Measurements from ENCODE around the gene TMEM132A.
"Not testable (repeated sequence)": the region's sequence is repeated elsewhere in the genome, so short reads cannot be mapped to it uniquely, and the experiment has no call there.

The TMEM132A gene

GRCh38 chr11:60905551-60906113, 18.6 kb upstream of the TMEM132A start:
- DNase-seq = no peak

GRCh38 chr11:60906132-60906972, 17.9 kb upstream of the TMEM132A start, which contains the start of gene PRPF19:
Gene PRPF19, minus strand, starts transcription at chr11:60906585. Its CDS starts 203 bp downstream, at chr11:60906382.
- DNase-seq = peak; percentile 96 to 99 (median 98)

GRCh38 chr11:60908803-60909202, 15.5 kb upstream of the TMEM132A start:
- DNase-seq = no peak

- DNase-seq = not testable (repeated sequence)
Measured at GRCh38 chr11:60909680-60910280, 14.5 kb upstream of the TMEM132A start.

GRCh38 chr11:60910281-60910687, 14.0 kb upstream of the TMEM132A start:
- DNase-seq = no peak

GRCh38 chr11:60910711-60911380, 13.4 kb upstream of the TMEM132A start:
- DNase-seq = no peak

GRCh38 chr11:60912223-60912850, 11.9 kb upstream of the TMEM132A start:
- peak in 1 of 4 experiments; percentile 11 for DNase-seq

GRCh38 chr11:60912851-60913528, 11.3 kb upstream of the TMEM132A start:
- DNase-seq = no peak

GRCh38 chr11:60913793-60914632, 10.2 kb upstream of the TMEM132A start, which contains the start of gene TMEM109:
Gene TMEM109, plus strand, starts transcription at chr11:60914158. Its CDS starts 5,536 bp downstream, at chr11:60919694.
- DNase-seq = peak; percentile 55 to 82 (median 72)

GRCh38 chr11:60914633-60915247, 9.5 kb upstream of the TMEM132A start:
- DNase-seq = peak in 1 of 4 experiments; percentile 46

- DNase-seq = peak in 3 of 4 experiments; percentile 19 to 61 (median 47)
Measured at GRCh38 chr11:60915248-60915914, 8.9 kb upstream of the TMEM132A start.

GRCh38 chr11:60916669-60917206, 7.5 kb upstream of the TMEM132A start:
- no peak for DNase-seq

GRCh38 chr11:60917267-60917666, 7.0 kb upstream of the TMEM132A start:
- DNase-seq = no peak

GRCh38 chr11:60918251-60918938, 5.9 kb upstream of the TMEM132A start:
- no peak for DNase-seq

GRCh38 chr11:60918939-60919265, 5.4 kb upstream of the TMEM132A start:
- DNase-seq = no peak

- DNase-seq = no peak
Measured at GRCh38 chr11:60919320-60919719, 4.9 kb upstream of the TMEM132A start.

GRCh38 chr11:60919956-60920355, 4.3 kb upstream of the TMEM132A start:
- DNase-seq = no peak

GRCh38 chr11:60921259-60921658, 3.0 kb upstream of the TMEM132A start:
- DNase-seq = no peak

- no peak for DNase-seq
Measured at GRCh38 chr11:60921777-60922335, 2.4 kb upstream of the TMEM132A start.

Measured in activated naive CD4-positive, alpha-beta T cell (primary cell).